CD4-positive, alpha-beta T cell treated with Interleukin-15 for 4 hours (primary cell): ENCODE data around the gene GXYLT1.
"Not testable (repeated sequence)": the region's sequence is repeated elsewhere in the genome, so short reads cannot be mapped to it uniquely, and the experiment has no call there.

Experiments used
- DNase-seq: peaks from one replicate; pipeline ENCODE4 v3.0.0-alpha.2; 2020; ENCODE audit warnings: low spot score

The GXYLT1 gene, protein sequence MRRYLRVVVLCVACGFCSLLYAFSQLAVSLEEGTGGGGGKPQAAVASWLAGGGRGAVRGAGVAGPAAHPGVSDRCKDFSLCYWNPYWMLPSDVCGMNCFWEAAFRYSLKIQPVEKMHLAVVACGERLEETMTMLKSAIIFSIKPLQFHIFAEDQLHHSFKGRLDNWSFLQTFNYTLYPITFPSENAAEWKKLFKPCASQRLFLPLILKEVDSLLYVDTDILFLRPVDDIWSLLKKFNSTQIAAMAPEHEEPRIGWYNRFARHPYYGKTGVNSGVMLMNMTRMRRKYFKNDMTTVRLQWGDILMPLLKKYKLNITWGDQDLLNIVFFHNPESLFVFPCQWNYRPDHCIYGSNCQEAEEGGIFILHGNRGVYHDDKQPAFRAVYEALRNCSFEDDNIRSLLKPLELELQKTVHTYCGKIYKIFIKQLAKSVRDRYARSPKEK

DNA sequence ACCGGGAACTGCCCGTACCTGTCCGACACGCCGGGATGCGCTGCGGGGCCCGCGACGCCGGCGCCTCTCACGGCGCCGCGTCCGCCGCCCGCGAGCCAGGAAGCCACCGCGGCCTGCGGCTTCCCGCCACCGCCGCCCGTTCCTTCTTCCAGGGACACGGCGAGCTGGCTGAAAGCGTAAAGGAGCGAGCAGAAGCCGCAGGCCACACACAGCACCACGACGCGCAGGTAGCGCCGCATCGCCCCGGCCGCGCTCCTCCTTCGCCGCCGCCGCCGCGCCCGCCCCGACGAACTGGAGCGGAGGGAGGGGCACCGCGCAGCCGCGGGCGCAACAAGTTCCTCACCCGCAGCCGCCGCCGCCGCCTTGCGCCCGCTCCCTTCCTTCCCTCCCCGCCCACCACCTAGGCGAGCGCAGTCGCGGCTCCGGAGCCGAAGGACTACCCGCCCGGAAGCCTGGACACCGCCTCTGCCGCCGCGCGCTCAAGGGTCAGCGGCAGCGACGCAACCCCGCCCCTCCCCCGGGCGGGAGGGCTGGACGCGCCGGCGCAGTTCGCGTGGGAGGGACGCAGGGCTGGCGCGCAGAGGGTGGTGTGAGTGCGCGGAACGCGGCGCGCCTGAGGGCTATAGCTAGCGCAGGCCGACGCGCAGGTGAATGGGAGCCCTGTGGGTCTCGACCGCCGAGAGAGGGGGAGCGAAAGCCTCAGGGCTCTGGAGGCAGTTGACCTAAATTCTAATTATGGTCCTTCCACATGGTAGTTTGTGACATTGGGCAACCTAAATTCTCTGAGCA is at the start of gene GXYLT1:
GXYLT1 (minus strand) TSS at position 467 of the 789 bp plus-strand sequence; CDS start at position 239, 228 bp downstream.
- DNase-seq = peak; percentile 80

DNA sequence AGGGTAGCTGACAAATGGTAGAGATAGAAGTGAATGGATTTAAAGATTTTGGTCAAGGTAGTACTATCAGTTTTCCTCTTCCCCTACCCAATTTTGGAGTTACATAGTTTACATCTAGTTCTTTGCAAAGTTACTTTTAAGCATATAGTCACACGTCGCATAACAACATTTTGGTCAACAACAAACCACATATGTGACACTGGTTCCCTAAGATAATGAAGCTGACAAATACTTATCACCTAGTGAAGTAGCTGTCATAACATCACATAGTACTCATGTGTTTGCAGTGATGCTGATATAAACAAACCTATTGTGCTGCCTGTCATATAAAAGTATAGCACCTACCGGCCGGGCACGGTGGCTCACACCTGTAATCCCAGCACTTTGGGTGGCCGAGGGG is 48.0 kb upstream of the GXYLT1 start:
- DNase-seq = no peak

DNA sequence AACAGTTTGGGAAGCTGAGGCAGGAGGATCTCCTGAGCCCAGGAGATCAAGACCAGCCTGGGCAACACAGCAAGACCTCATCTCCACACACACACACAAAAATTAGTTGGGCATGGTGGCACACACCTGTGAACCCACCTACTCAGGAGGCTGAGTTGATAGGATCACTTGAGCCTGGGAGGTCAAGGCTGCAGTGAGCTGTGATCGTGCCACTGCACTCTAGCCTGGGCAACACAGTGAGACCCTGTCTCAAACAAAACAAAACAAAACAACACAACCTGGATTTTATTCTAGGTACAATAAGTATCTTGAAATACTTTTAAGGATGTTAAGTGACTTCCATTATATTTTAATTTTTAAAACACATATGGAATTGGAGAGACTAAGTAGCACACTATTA is 47.6 kb upstream of the GXYLT1 start:
- no peak for DNase-seq

DNA sequence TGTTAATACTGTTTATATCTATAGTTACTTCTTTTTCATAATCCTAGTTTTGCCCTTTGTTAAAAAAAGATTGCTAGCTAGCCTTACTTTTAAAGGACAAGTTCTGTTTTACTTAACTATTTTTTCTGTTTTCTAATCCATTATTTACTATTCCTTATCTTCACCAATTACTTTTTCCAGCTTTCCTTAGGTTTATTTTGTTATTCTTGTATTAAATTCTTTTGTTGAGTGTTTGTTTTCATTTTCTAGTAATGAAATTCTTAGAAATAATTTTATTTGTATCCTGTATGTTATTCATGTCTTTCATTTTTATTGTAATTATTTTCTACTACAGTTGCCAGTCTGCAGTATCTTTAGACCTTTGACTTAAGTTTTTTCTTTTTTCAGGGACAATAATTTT is 45.7 kb upstream of the GXYLT1 start:
- no peak for DNase-seq

DNA sequence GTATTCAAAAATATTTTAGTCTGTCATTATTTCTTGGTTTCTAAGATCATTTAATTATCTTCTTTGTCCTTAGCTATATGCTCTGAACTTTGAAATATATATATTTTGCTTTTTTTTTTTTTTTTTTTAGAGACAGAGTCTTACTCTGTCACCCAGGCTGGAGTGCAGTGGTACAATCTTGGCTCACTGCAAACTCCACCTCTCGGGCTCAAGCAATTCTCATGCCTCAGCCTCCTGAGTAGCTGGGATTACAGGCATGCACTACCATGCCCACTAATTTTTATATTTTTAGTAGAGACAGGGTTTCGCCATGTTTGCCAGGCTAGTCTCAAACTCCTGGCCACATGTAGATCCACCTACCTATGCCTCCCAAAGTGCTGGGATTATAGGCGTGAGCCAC is 43.6 kb upstream of the GXYLT1 start:
- DNase-seq = not testable (repeated sequence)

DNA sequence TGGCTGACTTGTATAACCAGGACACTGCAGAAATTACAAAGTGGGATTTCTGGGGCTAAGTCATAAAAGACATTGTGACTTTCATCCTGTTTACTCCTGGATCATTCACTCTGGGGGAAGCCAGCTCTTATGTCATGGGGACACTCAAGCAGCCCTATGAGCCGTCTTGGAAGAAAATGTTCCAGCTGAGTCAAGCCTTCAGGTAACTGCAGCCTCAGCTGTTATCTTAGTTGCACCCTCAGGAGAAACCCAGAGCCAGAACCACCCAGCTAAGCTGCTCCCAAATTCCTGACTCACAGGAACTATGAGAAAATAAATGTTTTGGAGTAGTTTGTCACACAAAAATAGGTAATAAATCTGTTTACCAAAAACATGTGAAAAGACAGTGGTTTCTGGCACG is 43.1 kb upstream of the GXYLT1 start:
- DNase-seq = no peak

DNA sequence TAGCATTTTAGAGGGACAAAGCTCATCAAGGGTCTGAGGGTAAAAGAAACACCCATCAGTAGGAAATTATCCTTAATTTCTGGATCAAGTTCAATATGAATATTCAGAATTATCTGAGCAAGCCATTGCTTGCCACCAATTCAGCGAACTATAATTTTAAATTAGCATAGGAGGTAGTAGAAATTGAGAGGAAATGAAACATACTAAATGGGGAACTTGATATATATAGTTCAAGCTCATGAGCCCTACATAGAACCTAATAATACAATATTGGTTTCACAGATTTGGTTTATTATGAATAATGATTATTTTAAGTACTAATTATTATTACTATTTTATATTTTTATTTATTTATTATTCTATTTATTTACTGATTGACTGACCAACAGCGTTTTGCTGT is 42.1 kb upstream of the GXYLT1 start:
- DNase-seq = no peak

DNA sequence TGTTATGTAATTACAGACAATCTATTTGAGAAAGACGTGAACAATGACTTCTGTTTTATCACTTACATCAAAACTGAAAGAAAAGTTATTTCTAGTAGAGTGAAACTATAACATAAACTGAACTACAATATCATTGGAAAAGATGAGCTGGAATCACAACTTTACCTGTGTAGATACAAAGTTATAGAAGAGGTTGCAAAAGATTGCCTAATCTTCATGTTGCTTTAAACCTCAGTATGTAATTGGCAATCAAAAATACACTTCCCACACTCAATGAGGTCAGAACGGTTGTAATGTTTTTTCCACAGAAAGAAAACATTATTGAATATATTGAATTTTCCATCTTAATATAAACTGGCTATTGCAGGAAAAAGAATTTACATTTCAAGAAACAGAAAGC is 37.7 kb upstream of the GXYLT1 start:
- no peak for DNase-seq

DNA sequence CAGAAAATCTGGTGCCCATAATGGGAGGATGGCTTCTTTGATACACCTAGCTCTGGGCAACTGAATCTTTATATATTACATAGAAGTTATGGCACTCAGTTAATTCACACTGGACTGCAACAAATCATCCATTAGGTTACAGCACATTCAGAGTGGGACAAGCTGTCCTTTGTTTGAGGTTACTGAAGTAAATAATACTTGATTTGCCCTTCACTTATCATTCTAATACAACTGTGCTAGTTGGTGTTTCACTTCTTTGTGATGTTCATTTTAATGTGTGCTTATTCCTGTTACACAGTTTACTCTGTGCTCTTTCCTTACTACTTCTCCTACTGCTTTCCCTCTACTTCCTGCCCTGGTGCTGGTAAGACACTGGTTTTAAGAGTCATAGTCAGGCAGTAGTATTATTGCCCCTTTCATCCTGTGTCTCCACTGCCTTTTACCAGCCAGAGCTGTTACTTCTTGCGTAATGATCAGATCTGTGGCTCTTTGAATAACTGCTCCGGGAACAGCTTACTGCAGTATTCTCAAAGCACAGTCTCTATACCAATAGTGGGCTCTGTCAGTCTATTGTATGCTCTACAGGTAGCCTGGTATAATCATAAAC is 36.4 kb upstream of the GXYLT1 start:
- DNase-seq = no peak

DNA sequence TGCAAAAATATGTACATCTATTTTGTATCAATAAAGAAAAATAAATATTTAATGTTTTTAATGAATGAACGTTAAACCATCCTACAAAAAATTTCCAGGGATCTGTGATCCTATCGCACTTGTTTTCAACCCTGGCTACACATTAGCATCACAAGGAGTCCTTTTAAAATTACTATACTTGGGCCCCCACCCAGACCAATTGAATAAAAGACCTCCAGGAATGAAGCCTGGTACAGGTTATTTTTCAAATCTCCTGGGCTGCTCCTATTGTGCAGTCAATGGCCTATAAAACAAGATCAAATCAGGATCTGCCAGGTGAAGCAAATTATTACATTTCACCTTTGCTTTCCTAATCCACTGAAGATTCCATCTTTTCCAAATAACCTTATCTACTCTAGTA is 33.4 kb upstream of the GXYLT1 start:
- DNase-seq = no peak

DNA sequence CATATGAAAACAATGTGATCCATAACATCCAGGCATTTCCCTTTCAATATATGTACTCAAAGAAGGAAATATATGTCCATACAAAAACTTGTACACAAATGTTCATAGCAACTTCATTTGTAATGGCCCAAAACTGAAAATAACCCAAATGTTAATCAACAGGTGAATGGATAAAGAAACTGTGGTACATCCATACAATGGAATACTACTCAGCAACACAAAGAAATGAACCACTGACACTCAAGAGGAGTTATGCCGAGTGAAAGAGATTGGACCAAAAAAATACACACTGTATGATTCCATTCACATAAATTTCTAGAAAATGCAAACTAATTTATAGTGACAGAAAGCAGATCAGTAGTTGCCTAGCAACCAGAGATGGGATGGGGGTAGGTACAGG is 30.3 kb upstream of the GXYLT1 start:
- DNase-seq = no peak

DNA sequence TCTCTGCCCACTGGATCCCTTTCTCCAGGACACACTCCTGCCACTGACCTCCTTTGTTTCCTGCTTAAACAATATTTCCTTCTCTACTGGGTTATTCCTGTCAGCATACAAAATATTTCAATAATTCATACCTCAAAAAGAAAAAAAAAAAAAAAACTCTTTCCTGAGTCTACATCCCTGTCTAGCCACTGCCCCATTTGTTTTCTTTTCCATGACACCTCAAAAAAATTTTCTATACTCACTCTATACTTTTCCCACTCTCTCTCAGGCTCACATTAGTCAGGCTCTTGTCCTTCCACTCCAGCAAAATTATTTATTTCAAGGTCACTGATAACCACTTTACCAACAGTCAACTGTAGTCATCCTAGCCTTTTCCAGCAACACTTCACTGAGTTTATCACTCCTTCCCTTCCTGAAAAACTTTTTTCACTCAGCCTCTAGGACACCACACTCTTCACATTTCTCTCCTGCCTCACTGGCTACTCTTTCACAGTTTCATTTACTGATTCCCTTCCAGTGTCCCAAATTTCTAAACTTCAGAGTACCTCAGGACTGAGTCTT is 29.4 kb upstream of the GXYLT1 start:
- DNase-seq = no peak

DNA sequence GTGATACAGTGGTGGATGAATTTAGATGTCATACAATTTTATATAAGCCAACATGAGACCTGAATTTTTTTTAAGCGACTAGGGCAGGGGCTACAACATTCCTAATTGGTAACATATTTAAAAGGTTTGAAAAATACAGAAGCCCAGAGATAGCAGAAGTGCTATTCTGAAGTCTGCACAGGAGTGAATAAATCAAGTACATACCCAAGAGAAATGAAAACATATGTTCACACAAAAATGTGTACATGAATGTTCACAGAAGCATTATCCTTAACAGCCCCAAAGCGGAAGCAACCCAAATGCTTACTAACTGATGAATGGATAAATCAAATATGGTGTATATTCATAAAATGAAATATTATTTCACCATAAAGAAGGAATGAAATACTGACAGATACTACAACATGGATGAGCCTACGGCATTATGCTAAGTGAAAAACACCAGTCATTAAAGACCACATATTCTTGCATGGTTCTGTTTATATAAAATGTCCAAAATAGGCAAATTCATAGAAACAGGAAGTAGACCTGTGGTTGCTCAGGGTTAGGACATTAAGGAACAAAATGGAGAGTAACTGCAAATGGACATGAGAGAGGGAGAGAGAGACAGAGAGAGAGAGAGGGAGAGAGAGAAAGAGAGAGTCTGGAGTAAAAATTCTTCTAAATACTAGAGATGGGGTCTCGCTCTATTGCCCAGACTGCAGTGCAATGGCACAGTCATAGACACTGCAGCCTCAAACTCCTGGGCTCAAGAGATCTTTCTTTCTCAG is 28.0 kb upstream of the GXYLT1 start:
- no peak for DNase-seq

DNA sequence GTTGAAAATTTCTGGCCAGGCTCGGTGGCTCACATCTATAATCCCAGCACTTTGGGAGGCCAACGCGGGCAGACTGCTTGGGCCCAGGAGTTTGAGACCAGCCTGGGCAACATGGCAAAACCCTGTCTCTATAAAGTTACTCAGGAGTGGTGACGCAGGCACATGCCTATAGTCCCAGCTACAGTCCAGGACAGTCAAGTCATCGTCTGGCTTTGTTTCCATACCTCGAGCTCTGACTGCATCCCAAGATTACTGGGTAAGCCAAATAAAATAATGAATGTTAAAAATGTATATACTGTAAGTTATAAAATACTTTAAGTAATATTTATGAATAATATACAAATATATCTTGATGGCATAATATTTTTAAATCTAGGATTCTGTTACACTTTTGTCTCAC is 23.0 kb upstream of the GXYLT1 start:
- no peak for DNase-seq

DNA sequence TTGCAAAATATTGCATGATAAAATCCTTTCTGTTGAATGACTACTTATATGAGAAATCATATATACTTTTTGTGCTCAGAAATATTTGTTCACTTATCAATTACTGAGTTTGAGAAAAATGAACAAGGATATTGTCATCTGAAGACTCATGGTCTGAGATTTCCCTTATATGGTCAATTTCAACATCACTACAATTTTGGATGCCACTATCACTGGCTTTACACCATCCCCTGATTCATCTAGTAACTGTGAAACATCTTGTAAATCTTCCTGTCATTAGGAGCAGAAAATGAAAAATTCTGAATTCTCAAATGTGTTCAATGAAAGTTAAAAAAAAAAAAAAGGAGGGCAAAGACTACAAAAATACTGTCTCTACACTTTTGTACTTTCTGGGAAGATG is 21.8 kb upstream of the GXYLT1 start:
- DNase-seq = no peak

DNA sequence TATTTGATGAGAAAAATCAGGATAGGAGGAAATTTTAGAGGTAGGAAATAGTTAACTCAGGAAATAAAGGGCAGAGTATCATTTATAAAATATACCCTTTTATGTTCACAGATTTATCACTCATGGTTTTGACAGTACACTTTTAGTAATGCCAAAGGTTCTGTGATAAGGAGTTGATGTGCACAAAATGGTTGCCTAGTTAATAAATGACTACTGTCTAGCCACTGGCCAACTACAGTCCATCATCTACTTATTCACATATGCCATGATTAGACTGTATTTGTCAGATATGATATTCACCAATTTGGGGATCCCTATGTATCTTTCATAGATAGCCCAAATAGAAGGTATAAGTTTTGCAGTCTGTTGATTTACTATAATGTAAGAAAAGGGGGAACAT is 19.2 kb upstream of the GXYLT1 start:
- DNase-seq = no peak

DNA sequence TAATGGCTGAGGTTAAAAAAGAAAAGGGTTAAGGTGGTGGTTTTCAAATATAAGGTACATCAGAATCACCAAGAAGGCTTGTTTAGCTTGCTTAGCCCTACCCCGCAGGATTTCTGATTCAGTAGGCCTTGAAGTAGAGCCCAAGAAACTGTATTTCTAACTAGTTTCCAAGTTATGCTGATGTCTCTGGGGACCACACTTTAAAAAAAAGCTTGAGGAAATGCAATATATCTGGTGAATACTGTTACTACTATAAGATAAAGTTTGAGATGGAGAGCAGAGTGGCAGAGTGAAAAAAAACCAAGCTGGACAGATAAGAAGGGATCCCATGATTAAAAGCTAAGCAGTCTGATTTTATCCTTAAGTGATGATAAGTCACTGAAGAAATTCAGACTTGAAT is 18.3 kb upstream of the GXYLT1 start:
- DNase-seq = no peak

DNA sequence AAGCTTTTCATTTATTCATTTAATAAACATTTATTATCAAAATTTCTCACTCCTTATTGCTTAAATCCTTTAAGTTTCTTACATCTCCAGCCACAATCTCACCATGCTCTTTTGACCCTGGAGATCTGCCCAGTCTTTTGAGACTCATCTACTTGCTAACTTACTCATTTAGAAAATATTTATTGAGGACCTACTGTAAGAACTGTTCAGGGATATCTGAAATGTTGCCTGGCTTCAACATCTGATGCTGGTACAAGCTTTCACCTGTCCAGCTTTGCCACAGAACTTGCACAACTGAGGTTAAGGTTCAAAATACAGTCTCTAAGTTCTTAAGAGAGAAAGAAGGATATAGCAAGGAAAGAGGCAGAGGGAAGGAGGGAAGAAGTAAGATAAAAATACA is 17.5 kb upstream of the GXYLT1 start:
- DNase-seq = no peak

DNA sequence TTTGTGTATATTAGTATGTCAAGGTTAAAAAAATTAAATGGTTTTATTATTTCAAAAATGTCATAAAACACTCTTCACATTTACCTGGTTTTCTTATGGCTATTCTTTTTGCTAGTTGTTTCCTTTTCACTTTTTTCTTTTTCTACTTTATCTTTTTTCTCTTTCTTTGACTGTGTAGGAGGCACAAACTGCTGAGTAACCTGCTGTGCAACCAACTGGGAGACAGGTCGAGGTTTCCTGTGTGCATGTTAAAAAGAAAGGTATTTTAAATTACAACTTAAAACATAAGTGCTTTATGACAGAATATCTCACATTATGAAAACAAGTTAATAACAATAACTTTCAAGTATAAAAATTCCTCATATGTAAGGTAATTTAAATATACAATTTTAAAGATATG is 16.9 kb upstream of the GXYLT1 start:
- no peak for DNase-seq

DNA sequence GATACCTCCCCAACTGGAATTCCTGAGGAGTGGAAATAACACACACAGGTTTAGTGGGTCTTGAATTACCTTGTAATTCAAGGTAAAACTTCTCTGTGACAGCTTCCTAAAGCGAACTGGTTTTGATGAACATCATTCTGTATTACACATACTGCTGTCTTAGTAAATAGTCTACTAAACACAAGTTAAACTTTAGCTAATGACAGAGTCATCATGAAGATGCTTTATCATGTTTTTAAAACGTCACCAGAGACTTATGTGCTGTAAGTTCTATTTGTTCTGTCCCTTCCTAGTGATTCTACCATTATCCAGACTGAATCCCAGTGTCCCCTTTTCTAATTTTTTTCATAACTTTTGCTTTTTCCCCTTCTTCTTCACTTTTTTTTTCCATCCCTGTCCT is 11.6 kb upstream of the GXYLT1 start:
- no peak for DNase-seq

DNA sequence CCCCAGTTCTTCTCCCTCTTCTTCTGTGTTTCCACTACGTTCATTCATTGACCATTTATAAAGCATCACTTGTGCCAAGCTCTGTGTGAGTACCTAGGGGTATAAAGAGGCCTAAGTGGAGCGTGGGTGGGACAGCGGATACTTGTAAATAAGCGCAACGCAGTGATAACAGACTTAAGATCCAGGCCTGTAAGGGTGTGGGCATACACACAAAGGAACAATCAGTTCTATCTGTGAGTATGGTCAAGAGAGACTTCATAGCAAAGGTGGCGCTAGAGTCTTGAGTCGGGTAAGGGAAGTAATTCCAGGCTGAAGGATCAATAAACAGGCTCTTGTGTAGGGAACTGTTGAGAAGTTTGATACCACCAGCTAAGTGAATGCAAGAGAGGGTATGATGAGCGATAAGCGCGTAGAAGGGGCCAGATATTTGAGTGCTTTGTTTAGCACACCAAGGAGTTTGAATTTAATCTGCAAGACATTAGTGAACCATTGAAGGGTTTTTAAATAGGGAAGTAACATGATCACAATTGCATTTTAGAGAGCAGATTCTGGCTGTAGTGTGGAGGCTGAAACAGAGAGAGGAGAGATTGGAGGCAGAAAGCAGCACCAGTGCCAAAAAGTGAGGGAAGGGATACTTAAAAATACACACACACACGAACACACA is 1.0 kb upstream of the GXYLT1 start:
- DNase-seq = no peak

DNA sequence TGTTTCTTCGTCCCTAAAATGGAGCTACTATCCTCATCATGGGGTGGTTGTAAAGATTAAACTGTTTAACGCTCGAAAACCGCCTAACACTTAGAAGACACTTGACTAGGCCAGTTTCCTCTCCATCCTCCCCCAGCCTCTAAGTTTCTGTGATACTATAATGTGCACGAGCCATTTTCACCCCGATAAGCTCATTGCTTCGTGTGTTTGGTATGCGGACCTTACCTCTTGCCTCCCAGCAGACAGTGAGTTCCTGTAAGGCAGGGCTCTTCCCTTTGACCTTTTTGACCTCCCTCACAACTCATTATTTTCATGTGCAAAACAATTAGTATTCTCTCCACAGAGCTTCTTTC is 499 bp upstream of the GXYLT1 start:
- no peak for DNase-seq
